Measurements from ENCODE around the gene COL6A3.

COL6A3 gene

GRCh38 chr2:237455764-237456163 lies 41.8 kb upstream of the COL6A3 start:
- H3K9ac ChIP-seq (ENCODE audit: low read depth, low read length, poor library complexity, severe bottlenecking) = no peak overlapping the region
- TF ChIP-seq EZH2phosphoT487 (IDR thresholded peaks at IDR 0.05; ENCODE audit: borderline replicate concordance) = no peak
- TF ChIP-seq CTCF (conservative IDR thresholded peaks at IDR 0.05; ENCODE audit: low read length) = no peak
- H3K27me3 ChIP-seq (ENCODE audit: insufficient read depth, low read length, poor library complexity, severe bottlenecking) = no peaks in the 10 kb centered on the region
- H3K9me2 ChIP-seq (replicated peaks; ENCODE audit: low read depth, low read length) = no peaks in the 10 kb centered on the region
- H3F3A ChIP-seq (ENCODE audit: low read depth) = no peaks in the 10 kb centered on the region
- no peaks in the 10 kb centered on the region for H3K9me3 ChIP-seq (ENCODE audit: insufficient read depth, low read depth, low read length)
- no peak overlapping the region for H2AFZ ChIP-seq (ENCODE audit: low read length)
- H3K4me2 ChIP-seq (ENCODE audit: low read depth, low read length, poor library complexity, severe bottlenecking) = no peak overlapping the region
- no peak overlapping the region for H3K4me3 ChIP-seq (ENCODE audit: low read length, poor library complexity, severe bottlenecking)
- H3K4me1 ChIP-seq (ENCODE audit: insufficient read depth, low read length, poor library complexity, severe bottlenecking) = no peaks in the 10 kb centered on the region
- H4K20me1 ChIP-seq (ENCODE audit: insufficient read depth, low read length, poor library complexity, severe bottlenecking) = no peaks in the 10 kb centered on the region
- H3K36me3 ChIP-seq (ENCODE audit: insufficient read depth, low read length) = no peaks in the 10 kb centered on the region
- H3K79me2 ChIP-seq (ENCODE audit: insufficient read depth, low read length) = no peaks in the 10 kb centered on the region

- Histone ChIP-seq H3F3A (ENCODE audit: low read depth) (no peaks in the 10 kb centered on the region), H3K9ac (ENCODE audit: low read depth, low read length, poor library complexity, severe bottlenecking) (no peak overlapping the region), H3K36me3 (ENCODE audit: insufficient read depth, low read length) (no peaks in the 10 kb centered on the region), H2AFZ (ENCODE audit: low read length) (no peak overlapping the region), H3K4me2 (ENCODE audit: low read depth, low read length, poor library complexity, severe bottlenecking) (no peak overlapping the region), H4K20me1 (ENCODE audit: insufficient read depth, low read length, poor library complexity, severe bottlenecking) (no peaks in the 10 kb centered on the region), H3K4me3 (ENCODE audit: low read length, poor library complexity, severe bottlenecking) (no peak overlapping the region), H3K27me3 (ENCODE audit: insufficient read depth, low read length, poor library complexity, severe bottlenecking) (no peaks in the 10 kb centered on the region), H3K79me2 (ENCODE audit: insufficient read depth, low read length) (no peaks in the 10 kb centered on the region), H3K9me3 (ENCODE audit: insufficient read depth, low read depth, low read length) (no peaks in the 10 kb centered on the region), H3K9me2 (replicated peaks; ENCODE audit: low read depth, low read length) (no peaks in the 10 kb centered on the region), H3K4me1 (ENCODE audit: insufficient read depth, low read length, poor library complexity, severe bottlenecking) (peaks cover 13% of the 10 kb centered on the region)
- TF ChIP-seq CTCF (conservative IDR thresholded peaks at IDR 0.05; ENCODE audit: low read length) = no peak
- no peak for TF ChIP-seq EZH2phosphoT487 (IDR thresholded peaks at IDR 0.05; ENCODE audit: borderline replicate concordance)
Measured at GRCh38 chr2:237453671-237454070, 39.7 kb upstream of the COL6A3 start.

GRCh38 chr2:237452861-237453260 lies 38.9 kb upstream of the COL6A3 start:
- Histone ChIP-seq H3K27me3 (ENCODE audit: insufficient read depth, low read length, poor library complexity, severe bottlenecking) (no peaks in the 10 kb centered on the region), H3K9ac (ENCODE audit: low read depth, low read length, poor library complexity, severe bottlenecking) (no peak overlapping the region), H3K4me2 (ENCODE audit: low read depth, low read length, poor library complexity, severe bottlenecking) (no peak overlapping the region), H3K79me2 (ENCODE audit: insufficient read depth, low read length) (no peaks in the 10 kb centered on the region), H3K4me1 (ENCODE audit: insufficient read depth, low read length, poor library complexity, severe bottlenecking) (peaks cover 14% of the 10 kb centered on the region), H3K4me3 (ENCODE audit: low read length, poor library complexity, severe bottlenecking) (no peak overlapping the region), H3K9me2 (replicated peaks; ENCODE audit: low read depth, low read length) (no peaks in the 10 kb centered on the region), H3K9me3 (ENCODE audit: insufficient read depth, low read depth, low read length) (no peaks in the 10 kb centered on the region), H3K36me3 (ENCODE audit: insufficient read depth, low read length) (no peaks in the 10 kb centered on the region), H4K20me1 (ENCODE audit: insufficient read depth, low read length, poor library complexity, severe bottlenecking) (no peaks in the 10 kb centered on the region), H3F3A (ENCODE audit: low read depth) (no peaks in the 10 kb centered on the region), H2AFZ (ENCODE audit: low read length) (no peak overlapping the region)
- TF ChIP-seq CTCF (conservative IDR thresholded peaks at IDR 0.05; ENCODE audit: low read length) = no peak
- TF ChIP-seq EZH2phosphoT487 (IDR thresholded peaks at IDR 0.05; ENCODE audit: borderline replicate concordance) = no peak

Data from Loucy (cell line).